HepG2 (cell line): ENCODE results near the gene ZBTB46. TPM values are rescaled to one million over a fixed set of nuclear protein-coding genes. Genes with fewer than 3 reads are reported as not detected.
A peak's percentile ranks its signal among the peaks of the same experiment; 100 is the strongest.

Source experiments
- CERS6 ChIP-seq: sonication (generic); formaldehyde crosslinking; IDR thresholded peaks from 2 replicates; pipeline ENCODE4 v1.5.0; 2020; ENCODE audit warnings: missing genetic modification reagents
- GZF1 ChIP-seq: sonication (generic); formaldehyde crosslinking; IDR thresholded peaks from 2 replicates; pipeline ENCODE4 v1.5.1; 2020; ENCODE audit warnings: mild to moderate bottlenecking, missing genetic modification reagents
- HNF1A ChIP-seq, 2 experiments: sonication (generic) in 1 of 2; formaldehyde crosslinking in 1 of 2; IDR thresholded peaks; 2 replicates each; pipeline versions ENCODE4 v1.4.0 to v1.6.1; 2016 to 2020; ENCODE audit warnings: borderline replicate concordance in 1 of 2, low read depth in 1 of 2, mild to moderate bottlenecking in 1 of 2, missing genetic modification reagents in 1 of 2
- HOXA9 ChIP-seq: sonication (generic); formaldehyde crosslinking; IDR thresholded peaks from 2 replicates; pipeline ENCODE4 v1.8.1; 2022; ENCODE audit warnings: missing genetic modification reagents, mild to moderate bottlenecking, moderate library complexity, borderline replicate concordance
- JUND ChIP-seq: sonication (generic); formaldehyde crosslinking; IDR thresholded peaks from 2 replicates; pipeline ENCODE4 v1.8.0; 2022; ENCODE audit warnings: mild to moderate bottlenecking, missing genetic modification reagents
- SMYD3 ChIP-seq: sonication (generic); formaldehyde crosslinking; IDR thresholded peaks from 2 replicates; pipeline ENCODE4 v1.8.1; 2023; ENCODE audit warnings: mild to moderate bottlenecking, missing genetic modification reagents
- TCF7 ChIP-seq: sonication (generic); IDR thresholded peaks from 2 replicates; pipeline ENCODE4 v1.6.1; 2016; ENCODE audit warnings: antibody characterized with exemption, low read depth
- ZBTB33 ChIP-seq: sonication (generic); formaldehyde crosslinking; IDR thresholded peaks from 2 replicates; pipeline ENCODE4 v1.4.0; 2020; ENCODE audit warnings: missing genetic modification reagents
- ZC3H4 ChIP-seq: sonication (generic); formaldehyde crosslinking; IDR thresholded peaks from 2 replicates; pipeline ENCODE4 v1.4.0; 2020; ENCODE audit warnings: missing genetic modification reagents, borderline replicate concordance
- ZNF10 ChIP-seq: sonication (generic); formaldehyde crosslinking; IDR thresholded peaks from 2 replicates; pipeline ENCODE4 v1.4.0; 2020; ENCODE audit warnings: mild to moderate bottlenecking, low read depth, missing genetic modification reagents, borderline replicate concordance
- ZNF703 ChIP-seq: sonication (generic); formaldehyde crosslinking; IDR thresholded peaks from 2 replicates; pipeline ENCODE4 v1.5.1; 2020; ENCODE audit warnings: missing genetic modification reagents, mild to moderate bottlenecking, moderate library complexity, borderline replicate concordance
- ZNF740 ChIP-seq: sonication (generic); formaldehyde crosslinking; IDR thresholded peaks from 2 replicates; pipeline ENCODE4 v1.4.0; 2020; ENCODE audit warnings: missing genetic modification reagents
- ZNF800 ChIP-seq: sonication (generic); formaldehyde crosslinking; IDR thresholded peaks from 2 replicates; pipeline ENCODE4 v1.4.0; 2020; ENCODE audit warnings: missing genetic modification reagents
- polyA plus RNA-seq, 8 experiments: library from polyadenylated mRNA; depleted of rRNA in 3 of 8; stranded (reverse) in 7 of 8; unstranded in 1 of 8; fragments of >200 nt; fragmentation: Illumina TruSeq in 4 of 8; extraction: Trizol in 4 of 8; gene quantifications; 2 replicates each; pipeline versions ENCODE4 v1.2.1 to v1.2.3, GENCODE V29; 2011 to 2016; ENCODE audit warnings: low read depth in 4 of 8, missing spikeins in 1 of 8, mixed read lengths in 1 of 8; ENCODE audit not compliant: insufficient read depth in 1 of 8
- total RNA-seq, 5 experiments: library from RNA; depleted of rRNA; stranded (reverse); fragments of >200 nt; fragmentation: Illumina TruSeq; extraction: Trizol; gene quantifications; 2 replicates each; pipeline ENCODE4 v1.2.3, GENCODE V29; 2016; ENCODE audit warnings: low read depth in 1 of 5

The ZBTB46 gene
- total and polyA plus RNA-seq, 2 of the 13 experiments (the other 11 are each of a cell fraction or from before 2014, with no cell fraction given): 1.6 to 13.5 TPM

GRCh38 chr20:63740070-63740626 is 90.9 kb downstream of the ZBTB46 start (continued):
- TF ChIP-seq GZF1: no peak
- no peak for TF ChIP-seq HNF1A (IDR thresholded peaks at IDR 0.05; ENCODE audit: low read depth)
- no peak for TF ChIP-seq HNF1A (CRISPR knock-in tag; IDR thresholded peaks at IDR 0.05; ENCODE audit: borderline replicate concordance)
- TF ChIP-seq CERS6 (CRISPR knock-in tag): no peak
- no peak for TF ChIP-seq ZNF800
- TF ChIP-seq SMYD3: no peak; the same call in 1 of the 2 replicates
- no peak for TF ChIP-seq ZNF703
- no peak for TF ChIP-seq ZNF10 (CRISPR knock-in tag)
- no peak for TF ChIP-seq TCF7
- TF ChIP-seq ZNF740 (CRISPR knock-in tag): no peak
- TF ChIP-seq ZBTB33 (CRISPR knock-in tag): no peak
- TF ChIP-seq ZC3H4 (CRISPR knock-in tag): no peak
- peak; percentile 81 for TF ChIP-seq HOXA9 (CRISPR knock-in tag)
- TF ChIP-seq JUND (CRISPR knock-in tag): 0 out of 2 replicates have a peak, but pooled peaks have one; percentile 19
